OCI-LY7 (cell line): ENCODE data around the gene C9orf153. TPM values are rescaled to one million over a fixed set of nuclear protein-coding genes. Genes with fewer than 3 reads are reported as not detected.

Experiments used
- BruUV-seq: library from RNA; stranded (reverse); fragments of 400-500 nt; replicated peaks from 2 replicates; lab custom pipeline; 2021; lab: Mats Ljungman, UMichigan
- CTCF ChIA-PET: fragments of 300-600 bp; sonication (Branson Sonifier 250); formaldehyde crosslinking; loops from one replicate; lab custom pipeline; 2022; ENCODE audit warnings: antibody characterized with exemption; ENCODE audit not compliant: unreplicated experiment; lab: Charles Lee
- POLR2A ChIA-PET: fragments of 300-600 bp; sonication (Branson Sonifier 250); formaldehyde crosslinking; loops from one replicate; lab custom pipeline; 2022; ENCODE audit warnings: antibody characterized with exemption; lab: Charles Lee
- DNase-seq: peaks from one replicate; pipeline ENCODE4 v3.0.0-alpha.2; 2015; ENCODE audit warnings: low spot score
- H2AFZ ChIP-seq: fragments of 200-600 bp; sonication (generic), shearing (Covaris generic); 2 replicates; pipeline ENCODE4 v1.6.1; 2014; ENCODE audit warnings: mild to moderate bottlenecking, antibody characterized with exemption, low read length, moderate library complexity
- H3K27ac ChIP-seq: fragments of 200-600 bp; sonication (generic); 2 replicates; pipeline ENCODE4 v1.5.1; 2014; ENCODE audit warnings: mixed run types, low read depth, mild to moderate bottlenecking, moderate library complexity, low read length, inconsistent platforms; ENCODE audit not compliant: poor library complexity, severe bottlenecking
- H3K36me3 ChIP-seq: fragments of 200-600 bp; sonication (generic); 2 replicates; pipeline ENCODE4 v1.6.1; 2014; ENCODE audit warnings: mild to moderate bottlenecking, antibody characterized with exemption, low read length, moderate library complexity, mixed read lengths; ENCODE audit not compliant: insufficient read depth
- H3K4me1 ChIP-seq: fragments of 200-600 bp; sonication (generic); 2 replicates; pipeline ENCODE4 v1.5.1; 2014; ENCODE audit warnings: mild to moderate bottlenecking, low read length; ENCODE audit not compliant: insufficient read depth, poor library complexity, severe bottlenecking
- H3K4me2 ChIP-seq: fragments of 200-600 bp; sonication (generic); 2 replicates; pipeline ENCODE4 v1.6.1; 2014; ENCODE audit warnings: mild to moderate bottlenecking, low read length
- H3K4me3 ChIP-seq: fragments of 200-600 bp; sonication (generic); 2 replicates; pipeline ENCODE4 v1.5.1; 2014; ENCODE audit warnings: mild to moderate bottlenecking, low read depth, low read length; ENCODE audit not compliant: poor library complexity, severe bottlenecking
- H3K79me2 ChIP-seq: fragments of 200-600 bp; sonication (generic); 2 replicates; pipeline ENCODE4 v1.6.1; 2016; ENCODE audit warnings: low read depth, mild to moderate bottlenecking, low read length, moderate library complexity, mixed read lengths; ENCODE audit not compliant: insufficient read depth
- H3K9me2 ChIP-seq: fragments of 200-600 bp; sonication (generic); 2 replicates; pipeline ENCODE4 v1.6.1; 2016; ENCODE audit warnings: mild to moderate bottlenecking, low read length, mixed read lengths; ENCODE audit not compliant: insufficient read depth
- H3K9me3 ChIP-seq: fragments of 200-600 bp; sonication (generic); 2 replicates; pipeline ENCODE4 v1.6.1; 2014; ENCODE audit warnings: mild to moderate bottlenecking, mixed run types, low read length, mixed read lengths
- H4K20me1 ChIP-seq: fragments of 200-600 bp; sonication (generic); 2 replicates; pipeline ENCODE4 v1.6.1; 2014; ENCODE audit warnings: mild to moderate bottlenecking, antibody characterized with exemption, low read length, moderate library complexity, mixed read lengths; ENCODE audit not compliant: insufficient read depth
- EZH2phosphoT487 ChIP-seq: fragments of 200-600 bp; sonication (generic); IDR thresholded peaks from 2 replicates; pipeline ENCODE4 v1.6.1; 2018; ENCODE audit warnings: low read depth, borderline replicate concordance, mild to moderate bottlenecking, mixed run types, antibody characterized with exemption, low read length, moderate library complexity, mixed read lengths
- intact Hi-C: fragments of 100-400 bp; cut with micrococcal nuclease; formaldehyde crosslinking; loops from one replicate; pipeline ENCODE4 v1.10.0; 2022; ENCODE audit not compliant: unreplicated experiment
- total RNA-seq, 2 experiments: library from RNA; depleted of rRNA in 1 of 2; stranded (reverse); fragments of >200 nt in 1 of 2; shearing (Covaris generic) in 1 of 2; gene quantifications; 2 replicates each; pipeline ENCODE4 v1.2.3, GENCODE V29; 2014 to 2022
- TF ChIP-seq, protein P1 (sequence below): fragments of 200-600 bp; sonication (generic); conservative IDR thresholded peaks from 2 replicates; pipeline ENCODE4 v1.5.1; 2014; ENCODE audit warnings: mild to moderate bottlenecking, antibody characterized with exemption, low read length, moderate library complexity, mixed read lengths

Gene C9orf153
- total RNA-seq, 2 experiments from 2014 or later, result 0.16 to 0.27 TPM

DNA sequence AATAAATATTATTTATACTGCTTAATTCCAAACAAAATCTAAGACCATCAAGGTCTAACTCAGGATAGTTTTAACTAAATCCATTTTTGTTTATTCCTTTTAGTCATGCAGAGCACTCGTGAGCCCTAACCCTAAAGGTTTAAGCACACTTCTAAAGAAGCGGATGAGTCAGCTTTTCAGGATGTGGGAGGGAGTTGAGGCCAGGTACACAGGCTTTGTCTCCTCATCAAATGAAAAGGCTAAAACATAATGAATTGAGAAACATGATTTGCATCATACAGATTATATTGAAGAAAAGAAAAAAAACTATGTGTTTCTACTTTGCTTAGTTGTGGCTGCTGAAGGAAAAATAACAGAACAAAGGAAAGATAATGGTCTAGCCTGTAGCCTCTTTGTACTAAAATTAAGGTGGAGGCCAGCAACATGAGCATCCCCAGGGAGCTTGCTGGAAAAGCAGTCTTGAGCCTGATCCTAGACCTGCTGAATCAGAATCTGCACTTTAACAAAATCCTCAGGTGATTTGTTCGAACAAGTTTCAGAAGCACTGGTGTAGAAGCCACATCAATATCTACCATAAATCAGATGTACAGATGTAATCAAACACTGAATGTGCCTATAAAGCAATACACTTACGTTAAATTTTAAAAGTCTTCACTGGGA lies 44.0 kb upstream of the C9orf153 start:
- no peaks in the 10 kb centered on the region for H3K9me3 ChIP-seq
- H3K4me3 ChIP-seq, result no peak overlapping the region
- H3K9me2 ChIP-seq, result no peaks in the 10 kb centered on the region
- H3K4me1 ChIP-seq, result no peaks in the 10 kb centered on the region
- TF ChIP-seq EZH2phosphoT487, result no peak
- TF ChIP-seq, protein P1, sequence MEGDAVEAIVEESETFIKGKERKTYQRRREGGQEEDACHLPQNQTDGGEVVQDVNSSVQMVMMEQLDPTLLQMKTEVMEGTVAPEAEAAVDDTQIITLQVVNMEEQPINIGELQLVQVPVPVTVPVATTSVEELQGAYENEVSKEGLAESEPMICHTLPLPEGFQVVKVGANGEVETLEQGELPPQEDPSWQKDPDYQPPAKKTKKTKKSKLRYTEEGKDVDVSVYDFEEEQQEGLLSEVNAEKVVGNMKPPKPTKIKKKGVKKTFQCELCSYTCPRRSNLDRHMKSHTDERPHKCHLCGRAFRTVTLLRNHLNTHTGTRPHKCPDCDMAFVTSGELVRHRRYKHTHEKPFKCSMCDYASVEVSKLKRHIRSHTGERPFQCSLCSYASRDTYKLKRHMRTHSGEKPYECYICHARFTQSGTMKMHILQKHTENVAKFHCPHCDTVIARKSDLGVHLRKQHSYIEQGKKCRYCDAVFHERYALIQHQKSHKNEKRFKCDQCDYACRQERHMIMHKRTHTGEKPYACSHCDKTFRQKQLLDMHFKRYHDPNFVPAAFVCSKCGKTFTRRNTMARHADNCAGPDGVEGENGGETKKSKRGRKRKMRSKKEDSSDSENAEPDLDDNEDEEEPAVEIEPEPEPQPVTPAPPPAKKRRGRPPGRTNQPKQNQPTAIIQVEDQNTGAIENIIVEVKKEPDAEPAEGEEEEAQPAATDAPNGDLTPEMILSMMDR, result no peak
- CTCF ChIA-PET, result no interaction called here
- H3K4me2 ChIP-seq, result no peak overlapping the region
- POLR2A ChIA-PET, result no interaction called here
- no peaks in the 10 kb centered on the region for H3K79me2 ChIP-seq
- H3K27ac ChIP-seq, result no peak overlapping the region
- no TSS peak for BruUV-seq
- no peaks in the 10 kb centered on the region for H4K20me1 ChIP-seq
- peaks cover 97% of the 10 kb centered on the region for H3K36me3 ChIP-seq
- H2AFZ ChIP-seq, result no peak overlapping the region
- intact Hi-C loops, result no loop called here
- no peak for DNase-seq

DNA sequence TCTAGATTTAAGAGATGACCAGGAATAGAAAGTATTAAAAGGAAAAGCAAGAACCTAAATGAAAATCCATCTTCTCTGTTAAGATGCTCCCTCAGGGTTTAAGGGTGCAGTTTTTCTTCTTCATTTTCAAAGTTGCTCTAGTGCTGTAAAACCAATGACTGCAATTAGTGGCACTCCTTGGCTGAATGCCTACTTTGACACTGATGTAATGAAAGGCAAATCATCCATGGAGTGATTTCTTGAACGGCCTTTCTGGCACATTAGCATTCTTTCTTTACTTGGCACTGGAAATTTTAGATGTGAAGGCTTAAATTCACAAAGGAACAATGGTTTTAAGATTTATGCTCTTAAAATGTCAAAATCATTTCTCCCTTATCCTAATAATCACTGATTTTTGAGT lies 42.2 kb upstream of the C9orf153 start:
- no peak overlapping the region for H2AFZ ChIP-seq
- no peak overlapping the region for H3K4me3 ChIP-seq
- CTCF ChIA-PET, result no interaction called here
- DNase-seq, result no peak
- H3K9me3 ChIP-seq, result no peaks in the 10 kb centered on the region
- H3K36me3 ChIP-seq, result peaks cover 98% of the 10 kb centered on the region
- no peaks in the 10 kb centered on the region for H3K9me2 ChIP-seq
- POLR2A ChIA-PET, result interaction anchor here (0.6 kb wide), 2 partner anchors 22 to 911 kb away, joined by 3 read pairs; no protein-coding TSS in a partner anchor
- H3K79me2 ChIP-seq, result no peaks in the 10 kb centered on the region
- TF ChIP-seq, protein P1, result no peak
- TF ChIP-seq EZH2phosphoT487, result no peak
- H3K27ac ChIP-seq, result no peak overlapping the region
- H3K4me1 ChIP-seq, result no peaks in the 10 kb centered on the region
- no peaks in the 10 kb centered on the region for H4K20me1 ChIP-seq
- intact Hi-C loops, result no loop called here
- no peak overlapping the region for H3K4me2 ChIP-seq
- no TSS peak for BruUV-seq

DNA sequence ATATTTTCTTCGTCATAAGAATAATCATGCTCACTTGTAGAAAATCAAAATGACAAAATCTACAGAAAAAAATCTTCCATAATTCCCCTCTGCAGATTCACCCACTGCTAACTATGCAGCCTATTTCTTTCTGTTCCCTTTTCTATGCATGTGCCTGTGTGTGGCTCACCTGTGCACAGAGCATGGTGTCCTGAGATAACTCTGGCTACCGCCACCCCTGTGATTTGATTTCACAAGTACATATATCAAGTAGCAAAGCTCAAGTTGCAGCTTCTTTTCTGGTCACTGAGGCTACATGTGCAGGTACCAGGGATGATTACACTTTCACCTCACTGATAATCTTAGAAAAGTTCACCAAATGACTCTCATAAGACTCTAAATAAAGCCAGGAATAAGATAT lies 41.2 kb upstream of the C9orf153 start:
- Histone ChIP-seq H3K9me2 (no peaks in the 10 kb centered on the region), H2AFZ (no peak overlapping the region), H3K36me3 (peaks cover 98% of the 10 kb centered on the region), H3K27ac (no peak overlapping the region), H3K4me3 (no peak overlapping the region), H3K4me2 (no peak overlapping the region), H3K4me1 (no peaks in the 10 kb centered on the region), H3K9me3 (no peaks in the 10 kb centered on the region), H3K79me2 (no peaks in the 10 kb centered on the region), H4K20me1 (no peaks in the 10 kb centered on the region)
- ChIA-PET POLR2A (interaction anchor here (1.4 kb wide), 1 partner anchor 9 kb away, joined by 3 read pairs; no protein-coding TSS in a partner anchor), CTCF (no interaction called here)
- BruUV-seq, result TSS peak; percentile 10
- no peak for DNase-seq
- TF ChIP-seq EZH2phosphoT487, result no peak
- TF ChIP-seq, protein P1, result no peak
- intact Hi-C loops, result no loop called here
